H9 (cell line): ENCODE results near the gene XAF1. TPM values are rescaled to one million over a fixed set of nuclear protein-coding genes. Genes with fewer than 3 reads are reported as not detected.

Experiments
- DNase-seq: peaks from one replicate; pipeline ENCODE4 v3.0.0-alpha.2; 2017
- H2AFZ ChIP-seq: one replicate; pipeline ENCODE4 v1.6.1; 2013; ENCODE audit warnings: mild to moderate bottlenecking, low read length, control low read depth, moderate library complexity
- H2AK5ac ChIP-seq: 2 replicates; pipeline ENCODE4 v1.6.1; 2013; ENCODE audit warnings: low read length, control low read depth, mixed read lengths; ENCODE audit not compliant: insufficient read length
- H2BK120ac ChIP-seq: one replicate; pipeline ENCODE4 v1.6.1; 2013; ENCODE audit warnings: low read depth, mild to moderate bottlenecking, low read length, control low read depth, inconsistent platforms; ENCODE audit not compliant: poor library complexity, severe bottlenecking
- H2BK12ac ChIP-seq: 2 replicates; pipeline ENCODE4 v1.6.1; 2013; ENCODE audit warnings: low read length, control low read depth, mixed read lengths, low read depth; ENCODE audit not compliant: insufficient read length
- H2BK15ac ChIP-seq: 2 replicates; pipeline ENCODE4 v1.6.1; 2013; ENCODE audit warnings: low read depth, low read length, control low read depth
- H2BK20ac ChIP-seq: one replicate; pipeline ENCODE4 v1.6.1; 2013; ENCODE audit warnings: low read depth, mild to moderate bottlenecking, low read length, control low read depth, inconsistent platforms; ENCODE audit not compliant: poor library complexity, severe bottlenecking
- H2BK5ac ChIP-seq: 2 replicates; pipeline ENCODE4 v1.6.1; 2013; ENCODE audit warnings: low read length, control low read depth, mixed read lengths; ENCODE audit not compliant: insufficient read length
- H3K14ac ChIP-seq: 2 replicates; pipeline ENCODE4 v1.6.1; 2013; ENCODE audit warnings: low read length, control low read depth; ENCODE audit not compliant: insufficient read depth
- H3K18ac ChIP-seq: 2 replicates; pipeline ENCODE4 v1.6.1; 2013; ENCODE audit warnings: low read depth, mild to moderate bottlenecking, mixed read lengths, low read length, control low read depth; ENCODE audit not compliant: insufficient read length
- H3K23ac ChIP-seq: 2 replicates; pipeline ENCODE4 v1.6.1; 2013; ENCODE audit warnings: low read length, control low read depth, mixed read lengths, low read depth; ENCODE audit not compliant: insufficient read length
- H3K23me2 ChIP-seq: 2 replicates; pipeline ENCODE4 v1.6.1; 2013; ENCODE audit warnings: low read depth, mild to moderate bottlenecking, mixed read lengths, low read length, control low read depth; ENCODE audit not compliant: insufficient read length, poor library complexity, severe bottlenecking
- H3K27ac ChIP-seq: 2 replicates; pipeline ENCODE4 v1.5.1; 2013; ENCODE audit warnings: low read length, control low read depth, mixed read lengths, low read depth; ENCODE audit not compliant: insufficient read length
- H3K27me3 ChIP-seq: 2 replicates; pipeline ENCODE4 v1.6.1; 2013; ENCODE audit warnings: low read length, control low read depth, inconsistent platforms; ENCODE audit not compliant: insufficient read depth
- H3K4ac ChIP-seq: 2 replicates; pipeline ENCODE4 v1.6.1; 2013; ENCODE audit warnings: low read depth, mild to moderate bottlenecking, control low read depth, inconsistent platforms, low read length, moderate library complexity
- H3K4me1 ChIP-seq: 2 replicates; pipeline ENCODE4 v1.6.1; 2013; ENCODE audit warnings: low read length, control low read depth, inconsistent platforms; ENCODE audit not compliant: insufficient read depth
- H3K4me2 ChIP-seq: 2 replicates; pipeline ENCODE4 v1.6.1; 2013; ENCODE audit warnings: low read length, control low read depth, mixed read lengths; ENCODE audit not compliant: insufficient read length, insufficient read depth
- H3K56ac ChIP-seq: 2 replicates; pipeline ENCODE4 v1.6.1; 2013; ENCODE audit warnings: low read depth, mild to moderate bottlenecking, mixed read lengths, low read length, control low read depth; ENCODE audit not compliant: insufficient read length
- H3K79me1 ChIP-seq: 2 replicates; pipeline ENCODE4 v1.6.1; 2013; ENCODE audit warnings: low read depth, mild to moderate bottlenecking, moderate library complexity, low read length, control low read depth, inconsistent platforms; ENCODE audit not compliant: insufficient read depth, poor library complexity, severe bottlenecking
- H3K79me2 ChIP-seq: 2 replicates; pipeline ENCODE4 v1.6.1; 2013; ENCODE audit warnings: low read length, control low read depth, inconsistent platforms; ENCODE audit not compliant: insufficient read depth
- H3K9ac ChIP-seq: 2 replicates; pipeline ENCODE4 v1.6.1; 2013; ENCODE audit warnings: low read length, control low read depth, mixed read lengths; ENCODE audit not compliant: insufficient read length; ENCODE audit errors: extremely low read depth
- H3K9me3 ChIP-seq: one replicate; pipeline ENCODE4 v1.6.1; 2013; ENCODE audit warnings: low read depth, low read length, inconsistent platforms; ENCODE audit not compliant: control insufficient read depth
- H3T11ph ChIP-seq: one replicate; pipeline ENCODE4 v1.6.1; 2013; ENCODE audit warnings: mild to moderate bottlenecking, low read length, control low read depth, inconsistent platforms
- H4K20me1 ChIP-seq: one replicate; pipeline ENCODE4 v1.6.1; 2013; ENCODE audit not compliant: control insufficient read depth, insufficient read length, insufficient read depth
- H4K5ac ChIP-seq: 2 replicates; pipeline ENCODE4 v1.6.1; 2013; ENCODE audit warnings: low read depth, mild to moderate bottlenecking, mixed read lengths, low read length, control low read depth; ENCODE audit not compliant: insufficient read length
- H4K8ac ChIP-seq: replicated peaks from 2 replicates; pipeline ENCODE4 v1.6.1; 2013; ENCODE audit warnings: low read length, control low read depth, mixed read lengths, low read depth; ENCODE audit not compliant: insufficient read length
- H4K91ac ChIP-seq: 2 replicates; pipeline ENCODE4 v1.6.1; 2013; ENCODE audit warnings: low read depth, mild to moderate bottlenecking, moderate library complexity, mixed read lengths, low read length, control low read depth; ENCODE audit not compliant: insufficient read length
- H3K27ac Mint-ChIP-seq, 3 experiments: 2 replicates in 2 of 3; 3 replicates in 1 of 3; pipeline ENCODE4 v1.8.0; 2020 to 2021; ENCODE audit warnings: mixed read lengths in 3 of 3, mild to moderate bottlenecking in 1 of 3, moderate library complexity in 1 of 3
- H3K27me3 Mint-ChIP-seq: 2 replicates; pipeline ENCODE4 v1.8.0; 2021; ENCODE audit warnings: low read depth, mild to moderate bottlenecking, moderate library complexity, mixed read lengths
- H3K36me3 Mint-ChIP-seq, 3 experiments: 2 replicates in 2 of 3; 3 replicates in 1 of 3; pipeline ENCODE4 v1.8.0; 2020 to 2021; ENCODE audit warnings: low read depth in 3 of 3, mixed read lengths in 3 of 3; ENCODE audit not compliant: insufficient read depth in 1 of 3
- H3K4me1 Mint-ChIP-seq, 2 experiments: 2 replicates each; pipeline ENCODE4 v1.8.0; 2020; ENCODE audit warnings: mixed read lengths in 2 of 2
- H3K4me3 Mint-ChIP-seq, 2 experiments: 2 replicates in 1 of 2; 3 replicates in 1 of 2; pipeline ENCODE4 v1.8.0; 2020 to 2021; ENCODE audit warnings: mild to moderate bottlenecking in 2 of 2, mixed read lengths in 2 of 2, moderate library complexity in 1 of 2
- H3K9me3 Mint-ChIP-seq, 2 experiments: 2 replicates in 1 of 2; 3 replicates in 1 of 2; pipeline ENCODE4 v1.8.0; 2020; ENCODE audit warnings: mild to moderate bottlenecking in 2 of 2, mixed read lengths in 2 of 2, moderate library complexity in 1 of 2
- CTCF ChIP-seq: fragments of 200-600 bp; sonication (generic); conservative IDR thresholded peaks from 3 replicates; pipeline ENCODE4 v1.8.0; 2021; ENCODE audit warnings: antibody characterized with exemption, mild to moderate bottlenecking
- WGBS: extraction: QIAGEN DNeasy Blood & Tissue Kit; methylation state at CpG from one replicate; pipeline ENCODE4 v1.1.7; 2013; ENCODE audit warnings: missing lambda C conversion rate, low lambda C conversion rate, mixed read lengths; ENCODE audit not compliant: insufficient read length; ENCODE audit errors: extremely low coverage; 5-methylcytosine and 5-hydroxymethylcytosine counted together
- total RNA-seq: library from RNA; stranded (reverse); gene quantifications from 2 replicates; pipeline ENCODE4 v1.2.1, GENCODE V29; 2021

Gene XAF1
- total RNA-seq, 1 experiment from 2014 or later: not detected

- H2BK20ac ChIP-seq: no peak overlapping the region
- no peak overlapping the region for H4K5ac ChIP-seq
- H2BK12ac ChIP-seq: no peak overlapping the region
- H3K4me3 Mint-ChIP-seq: peak overlapping the region in 1 of 2 experiments; percentile 17; a peak in 2 of 5 replicates
- H3K79me1 ChIP-seq: no peaks in the 10 kb centered on the region
- no peak overlapping the region for H2BK120ac ChIP-seq
- H3K4me1 ChIP-seq: 0 out of 2 replicates have a peak, but pooled peaks cover 2% of the 10 kb centered on the region
- no peak overlapping the region for H2AFZ ChIP-seq
- no peak overlapping the region for H3K23ac ChIP-seq
- no peak overlapping the region; a peak in 1 of 7 replicates for H3K27ac Mint-ChIP-seq
- no peak overlapping the region for H3K9ac ChIP-seq
- H3K9me3 ChIP-seq: no peaks in the 10 kb centered on the region
- peaks cover 53% of the 10 kb centered on the region for H3K27me3 Mint-ChIP-seq
- no peak overlapping the region for H2BK5ac ChIP-seq
- no peak overlapping the region for H2BK15ac ChIP-seq
- 100% methylated on average over 2 of the region's 7 CpGs for WGBS
- H3K4ac ChIP-seq: no peak overlapping the region
- no peak overlapping the region for H3K56ac ChIP-seq
- no peak overlapping the region for H3K27ac ChIP-seq
- H3T11ph ChIP-seq: no peak overlapping the region
- no peak overlapping the region for H4K91ac ChIP-seq
- no peaks in the 10 kb centered on the region; a peak in 1 of 7 replicates for H3K36me3 Mint-ChIP-seq
- H2AK5ac ChIP-seq: no peak overlapping the region
- H3K4me2 ChIP-seq: no peak overlapping the region
- peaks cover 12% of the 10 kb centered on the region for H3K23me2 ChIP-seq
- H3K27me3 ChIP-seq: peaks cover 9% of the 10 kb centered on the region; the same call in 1 of the 2 replicates
- no peak overlapping the region for H4K8ac ChIP-seq
- no peaks in the 10 kb centered on the region for H4K20me1 ChIP-seq
- TF ChIP-seq CTCF: no peak
- peaks cover 4 to 16% of the 10 kb centered on the region in 2 experiments for H3K9me3 Mint-ChIP-seq
- H3K14ac ChIP-seq: no peak overlapping the region
- DNase-seq: no peak
- H3K79me2 ChIP-seq: no peaks in the 10 kb centered on the region
- H3K4me1 Mint-ChIP-seq: peaks cover 16 to 24% of the 10 kb centered on the region in 2 experiments
- H3K18ac ChIP-seq: no peak overlapping the region
These were observed 44.7 kb upstream of the XAF1 start for GRCh38 chr17:6711081-6711674.
